Measurements from ENCODE around the gene U2AF2.
"Not testable (repeated sequence)": the region's sequence is repeated elsewhere in the genome, so short reads cannot be mapped to it uniquely, and the experiment has no call there.

Gene U2AF2

GRCh38 chr19:55705972-55706371, 51.1 kb downstream of the U2AF2 start:
- DNase-seq (ENCODE audit: low read depth in 2 of 2) = no peak

- no peak for DNase-seq (ENCODE audit: low read depth in 2 of 2)
Observed at GRCh38 chr19:55711719-55712118, 56.9 kb downstream of the U2AF2 start.

GRCh38 chr19:55712804-55713631, 58.2 kb downstream of the U2AF2 start:
- no peak for DNase-seq (ENCODE audit: low read depth in 2 of 2)

- DNase-seq (ENCODE audit: low read depth in 2 of 2) = no peak
Observed at GRCh38 chr19:55716531-55716930, 61.7 kb downstream of the U2AF2 start.

- DNase-seq (ENCODE audit: low read depth in 2 of 2) = no peak
Observed at GRCh38 chr19:55717251-55717650, 62.4 kb downstream of the U2AF2 start.

GRCh38 chr19:55717879-55718711, 63.3 kb downstream of the U2AF2 start:
- DNase-seq (ENCODE audit: low read depth in 2 of 2) = not testable (repeated sequence)

GRCh38 chr19:55720214-55720746, 65.4 kb downstream of the U2AF2 start:
- no peak for DNase-seq (ENCODE audit: low read depth in 2 of 2)

DNA sequence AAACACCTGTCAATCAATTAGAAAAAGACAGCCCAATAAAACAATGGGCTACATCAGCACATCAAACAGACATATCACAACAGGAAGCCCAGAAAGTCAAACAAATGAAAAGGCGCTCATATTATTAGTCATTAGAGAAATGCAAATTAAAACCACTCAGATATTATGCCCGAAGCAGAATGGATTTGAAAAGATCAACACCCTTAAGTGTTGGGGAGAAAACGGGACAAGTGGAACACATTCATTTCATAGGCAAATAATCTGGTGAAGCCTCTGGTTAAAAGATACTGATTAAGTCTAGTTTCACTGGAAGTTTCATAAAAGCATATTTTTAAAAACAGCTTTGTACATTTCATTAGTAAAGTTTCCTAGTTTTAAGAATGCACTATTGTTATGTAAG, 66.0 kb downstream of the U2AF2 start:
- DNase-seq (ENCODE audit: low read depth in 2 of 2) = no peak

GRCh38 chr19:55723491-55723890, 68.7 kb downstream of the U2AF2 start:
- DNase-seq (ENCODE audit: low read depth in 2 of 2) = no peak
